Subcutaneous adipose tissue (tissue), 4 donors: Measurements from ENCODE around the gene TMEM185A. TPM values are rescaled to one million over a fixed set of nuclear protein-coding genes. Genes with fewer than 3 reads are reported as not detected.
"Not testable (repeated sequence)": the region's sequence is repeated elsewhere in the genome, so short reads cannot be mapped to it uniquely, and the experiment has no call there.

ENCODE experiments used
- CTCF ChIP-seq: fragments of 450-650 bp; IDR thresholded peaks from one replicate; pipeline ENCODE4 v1.5.1; 2016; ENCODE audit warnings: low read depth, mild to moderate bottlenecking, control low read depth, antibody characterized with exemption, moderate library complexity
- total RNA-seq, 4 donors: library from RNA; depleted of rRNA; stranded (reverse); fragments of >200 nt; gene quantifications; one replicate each; pipeline ENCODE4 v1.1.0, GENCODE V29; 2016

Gene TMEM185A
- total RNA-seq, 4 donors from 2014 or later: 15.1 to 20.2 (median 18.9) TPM

GRCh38 chrX:149563359-149563758, 68.2 kb downstream of the TMEM185A start:
- no peak for TF ChIP-seq CTCF

- not testable (repeated sequence) for TF ChIP-seq CTCF
These were observed 81.9 kb downstream of the TMEM185A start, which contains the start of gene HSFX3 for GRCh38 chrX:149549701-149550100. Gene HSFX3, minus strand, starts transcription at chrX:149549924. Its CDS starts 72 bp downstream, at chrX:149549852.

Other genes starting within 250 kb of the TMEM185A start
- 10 to 100 TPM; 55.8 to 73.1 (median 56.8) TPM for gene IDS, start 126.5 kb downstream of the TMEM185A start, total RNA-seq
- 10 to 100 TPM in 2 of 4 donors, 1 to 10 TPM in 2; 7.6 to 16.8 (median 12.3) TPM for gene EOLA1, start 90.8 kb downstream of the TMEM185A start, total RNA-seq
- not detected for gene HSFX3, start 81.9 kb downstream of the TMEM185A start, total RNA-seq
- not detected for gene MAGEA9B, start 44.3 kb downstream of the TMEM185A start, total RNA-seq
- gene HSFX2, start 36.5 kb downstream of the TMEM185A start, total RNA-seq: under 1 TPM in 2 of 4 donors, not detected in 2; 0.65 to 0.68 TPM
- not detected for gene MAGEA11, start 80.3 kb upstream of the TMEM185A start, total RNA-seq
- gene HSFX1, start 142.3 kb upstream of the TMEM185A start, total RNA-seq: 1 to 10 TPM in 2 of 4 donors, under 1 TPM in 2; 0.33 to 1.7 (median 0.83) TPM
- gene MAGEA9, start 150.1 kb upstream of the TMEM185A start, total RNA-seq: not detected
- gene MAGEA8, start 249.4 kb upstream of the TMEM185A start, total RNA-seq: not detected